Measurements from ENCODE around the gene MEIS2.

The MEIS2 gene

DNA sequence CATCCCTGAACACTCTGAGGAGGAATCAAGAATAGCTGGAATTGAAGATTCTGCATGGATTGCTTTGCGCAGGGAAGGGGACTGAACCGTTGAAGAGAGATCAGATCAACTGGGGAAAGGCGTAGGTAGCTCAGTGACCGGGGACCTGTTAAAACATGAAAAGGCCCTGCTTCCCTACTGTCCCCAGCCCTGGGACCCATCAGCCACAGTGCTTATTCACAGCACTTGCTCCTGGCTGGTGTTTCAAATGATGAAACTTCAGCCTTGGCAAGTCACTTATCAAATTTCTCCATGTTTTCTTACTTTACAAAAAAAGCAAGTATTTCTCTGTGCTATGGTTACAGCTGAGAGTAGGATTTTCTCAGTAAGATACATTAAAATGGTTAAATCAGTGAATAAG is 199.3 kb downstream of the MEIS2 start:
- DNase-seq (ENCODE audit: low read depth) = no peak

- DNase-seq (ENCODE audit: low read depth) = no peak
These were observed 200.7 kb downstream of the MEIS2 start for GRCh38 chr15:36899696-36900095.

DNA sequence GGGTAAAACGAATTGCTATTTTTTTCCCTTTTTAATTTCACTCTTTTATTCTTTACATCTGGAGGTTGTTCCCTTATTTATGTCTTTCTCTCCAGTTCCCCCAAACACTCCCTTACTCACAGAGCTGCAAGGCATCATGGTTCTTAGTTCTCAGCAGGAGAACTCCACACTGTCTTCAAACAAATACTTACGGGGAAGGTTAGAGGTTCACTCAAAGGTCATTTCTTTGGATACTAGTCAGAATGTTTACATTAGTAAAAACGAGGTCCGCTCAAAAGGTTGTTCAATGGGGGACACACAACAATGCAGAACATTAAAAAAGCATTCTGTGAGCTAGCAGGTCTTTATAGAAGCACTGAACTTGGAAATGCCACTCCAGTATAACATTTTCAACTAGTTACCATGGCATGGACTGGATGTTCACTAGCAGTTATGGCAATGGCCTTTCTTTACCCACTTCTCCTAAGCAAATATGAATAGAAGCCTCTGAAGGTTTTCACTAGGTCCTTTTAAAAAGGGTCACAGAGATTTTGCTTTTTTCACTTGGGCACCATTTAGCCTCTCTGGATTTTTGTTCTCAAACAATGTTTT is 201.7 kb downstream of the MEIS2 start:
- no peak for DNase-seq (ENCODE audit: low read depth)

GRCh38 chr15:36897834-36898233 is 202.5 kb downstream of the MEIS2 start:
- DNase-seq (ENCODE audit: low read depth) = no peak

DNA sequence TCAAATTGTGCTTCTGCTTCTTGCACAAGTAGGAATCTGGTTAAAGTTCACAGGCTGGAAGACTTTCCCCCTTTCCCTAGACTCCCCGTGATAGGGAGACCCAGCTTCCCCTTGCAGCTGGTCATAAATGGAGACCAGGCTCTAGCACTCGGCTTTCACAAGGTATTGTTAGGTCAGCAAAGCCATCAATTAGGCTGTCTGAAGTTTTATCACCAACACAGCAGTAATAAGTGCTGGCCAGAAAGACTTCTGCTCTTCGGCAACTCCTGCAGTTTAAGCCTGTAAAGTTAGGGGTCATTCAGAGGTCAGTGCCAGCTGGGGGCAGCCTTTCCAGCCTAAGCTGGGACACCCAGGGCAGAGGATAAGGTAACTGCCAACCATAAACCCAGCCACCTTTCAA is 203.4 kb downstream of the MEIS2 start:
- DNase-seq (ENCODE audit: low read depth) = no peak

DNA sequence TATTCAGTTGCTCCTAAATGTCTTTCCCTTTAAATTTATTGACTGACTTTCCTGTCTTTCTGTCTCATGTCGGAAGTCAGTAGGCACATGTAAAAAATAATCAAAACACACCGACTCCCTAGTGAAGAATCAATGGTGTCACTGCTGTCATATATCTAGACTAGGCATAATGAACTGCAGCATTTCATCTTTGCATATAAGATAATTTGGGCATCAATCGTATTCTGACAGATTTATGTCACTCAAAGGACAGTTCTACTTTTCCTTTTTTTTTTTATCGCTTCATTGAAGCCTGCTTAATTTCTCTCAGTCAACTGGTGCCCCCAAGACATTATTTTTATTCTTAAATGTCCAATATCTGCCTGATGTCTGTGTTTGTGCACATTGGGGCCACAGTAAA is 206.3 kb downstream of the MEIS2 start:
- DNase-seq (ENCODE audit: low read depth) = no peak

- DNase-seq (ENCODE audit: low read depth) = no peak
These were observed 207.1 kb downstream of the MEIS2 start for GRCh38 chr15:36893276-36893675.

DNA sequence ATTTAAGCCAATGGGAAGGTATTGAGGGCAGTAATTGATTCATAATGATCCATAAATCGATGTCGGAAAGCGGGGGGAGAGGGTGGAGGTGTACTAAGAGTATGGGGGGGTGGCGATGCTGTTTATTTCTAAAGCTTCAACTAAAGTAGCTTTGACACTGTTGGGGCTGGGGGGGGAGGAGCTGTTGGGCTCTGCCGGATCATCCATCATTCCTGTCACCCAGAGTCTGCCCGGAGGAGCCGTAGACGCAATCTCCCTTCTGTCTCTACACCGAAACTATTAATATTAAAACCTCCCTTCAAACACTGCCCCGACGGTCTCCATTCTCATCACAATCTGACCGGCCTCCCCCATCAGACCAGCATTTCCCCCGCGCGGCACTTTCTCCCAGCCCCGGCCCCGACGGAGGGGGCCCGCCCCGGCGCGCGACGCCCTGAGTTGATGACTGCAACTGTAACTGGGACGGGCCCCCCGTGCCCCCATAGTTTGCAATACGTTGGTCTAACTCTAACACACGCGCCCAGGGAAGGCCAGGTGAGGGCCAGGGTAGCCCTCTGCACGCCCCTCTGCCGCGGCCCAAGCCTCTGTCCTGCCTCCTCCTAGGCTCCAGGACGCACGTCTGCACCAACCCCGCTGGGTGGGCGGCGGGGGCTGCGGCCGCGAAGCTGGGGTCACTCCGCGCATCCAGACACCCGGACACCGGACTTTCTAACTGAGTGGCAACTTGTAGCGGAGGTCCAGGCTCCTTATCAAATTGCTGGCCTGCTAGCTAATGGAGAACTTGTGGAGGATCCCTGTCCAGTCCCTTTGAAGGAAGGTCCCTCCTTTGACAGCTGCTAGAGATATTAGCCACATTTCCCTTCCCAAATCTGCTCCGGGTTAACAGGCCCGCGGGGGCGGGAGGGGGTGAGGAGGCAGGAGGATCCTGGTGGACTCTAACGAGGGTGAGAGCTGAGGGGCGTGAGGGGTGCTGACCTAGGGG is 212.0 kb downstream of the MEIS2 start:
- peak; percentile 27 for DNase-seq (ENCODE audit: low read depth)

DNA sequence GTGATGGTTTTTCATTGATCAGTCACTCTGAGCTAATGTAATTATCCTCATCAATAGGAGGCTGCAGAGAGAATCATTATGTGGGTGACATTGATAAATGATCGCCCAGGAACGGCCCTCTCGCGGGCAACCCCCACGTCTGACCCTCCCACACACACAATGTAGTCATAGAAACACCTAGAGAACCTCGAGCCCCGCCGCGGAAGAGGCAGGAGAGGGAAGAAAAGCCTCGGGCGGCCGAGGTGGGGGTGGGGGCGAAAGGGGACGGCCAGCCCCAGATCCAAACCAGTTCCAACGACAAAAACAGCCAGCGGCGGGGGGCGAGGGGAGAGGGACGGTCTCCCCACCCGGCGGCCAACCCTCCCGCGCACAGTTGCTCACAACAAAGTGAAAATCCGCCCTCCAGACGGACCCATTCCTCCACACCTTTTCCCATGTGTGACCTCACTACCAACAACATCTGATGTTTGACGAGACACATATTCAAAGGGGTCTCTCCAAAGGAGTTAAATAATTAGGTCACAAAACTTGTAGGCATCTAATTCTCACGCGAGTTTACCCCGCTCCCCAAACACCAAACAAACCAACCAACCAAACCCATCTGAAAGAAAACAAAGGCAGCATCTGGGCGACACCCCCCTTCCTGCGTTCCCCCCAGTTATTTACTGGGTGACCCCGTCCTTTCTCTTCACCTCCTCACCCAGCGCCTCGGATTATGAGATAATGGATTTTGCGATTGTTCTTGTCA is 213.0 kb downstream of the MEIS2 start:
- peak; percentile 37 for DNase-seq (ENCODE audit: low read depth)

DNA sequence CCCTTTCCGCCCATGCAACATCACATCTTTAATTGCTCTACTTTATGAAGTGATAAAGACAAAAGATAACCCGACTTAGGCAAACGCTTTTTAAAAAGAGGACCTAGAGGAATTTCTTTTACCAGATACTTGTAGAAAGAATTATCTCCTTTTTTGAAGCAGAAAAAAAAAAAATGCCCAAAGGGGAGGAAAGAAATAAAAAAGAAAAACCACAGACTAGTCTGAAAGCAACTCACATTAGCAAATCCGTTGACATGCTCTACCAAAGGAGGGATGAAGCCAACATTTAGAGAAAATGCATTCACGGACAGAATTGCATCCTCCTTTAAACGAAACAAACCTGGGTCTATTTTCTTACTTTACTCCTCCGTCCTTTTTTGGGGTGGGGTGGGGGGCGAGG is 213.6 kb downstream of the MEIS2 start:
- DNase-seq (ENCODE audit: low read depth) = no peak

DNA sequence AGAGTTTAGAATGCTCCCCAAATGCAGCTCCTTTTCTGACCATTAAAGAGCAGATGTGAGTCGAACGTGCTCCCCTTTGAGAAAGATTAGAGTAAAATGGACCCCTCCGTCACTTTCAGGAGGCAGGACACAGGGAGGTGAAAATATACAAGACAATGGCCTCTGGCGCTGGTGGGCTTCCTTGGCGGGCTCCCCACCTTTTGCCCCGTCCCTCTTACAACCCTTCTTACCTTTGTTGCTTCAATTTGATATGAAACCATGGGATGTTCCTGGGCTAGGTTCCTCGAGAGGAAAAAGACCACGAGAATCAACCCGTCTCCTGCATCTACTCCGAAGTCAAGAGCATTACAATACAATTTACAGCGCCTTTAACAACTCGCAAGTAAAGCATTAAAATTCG is 214.2 kb downstream of the MEIS2 start:
- DNase-seq (ENCODE audit: low read depth) = no peak

DNA sequence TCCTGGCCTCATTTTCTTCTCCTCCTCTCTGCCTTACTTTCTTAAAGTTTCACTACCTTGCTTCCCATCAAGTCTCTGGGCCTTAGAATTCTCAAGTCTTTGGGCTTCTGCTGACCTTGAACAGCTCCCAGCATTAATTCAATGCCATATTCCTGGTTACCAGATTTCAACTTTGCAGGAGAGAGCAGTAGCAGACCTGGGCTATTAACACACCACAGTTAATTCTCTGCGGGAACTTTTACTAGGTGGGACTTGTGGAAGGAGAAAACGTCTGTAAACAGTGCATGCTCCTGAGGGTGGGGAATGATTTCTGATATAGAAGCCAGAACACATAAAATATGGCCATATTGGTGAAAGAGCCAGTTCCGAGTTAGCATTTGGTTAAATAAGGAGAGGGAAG is 214.6 kb downstream of the MEIS2 start:
- DNase-seq (ENCODE audit: low read depth) = no peak

DNA sequence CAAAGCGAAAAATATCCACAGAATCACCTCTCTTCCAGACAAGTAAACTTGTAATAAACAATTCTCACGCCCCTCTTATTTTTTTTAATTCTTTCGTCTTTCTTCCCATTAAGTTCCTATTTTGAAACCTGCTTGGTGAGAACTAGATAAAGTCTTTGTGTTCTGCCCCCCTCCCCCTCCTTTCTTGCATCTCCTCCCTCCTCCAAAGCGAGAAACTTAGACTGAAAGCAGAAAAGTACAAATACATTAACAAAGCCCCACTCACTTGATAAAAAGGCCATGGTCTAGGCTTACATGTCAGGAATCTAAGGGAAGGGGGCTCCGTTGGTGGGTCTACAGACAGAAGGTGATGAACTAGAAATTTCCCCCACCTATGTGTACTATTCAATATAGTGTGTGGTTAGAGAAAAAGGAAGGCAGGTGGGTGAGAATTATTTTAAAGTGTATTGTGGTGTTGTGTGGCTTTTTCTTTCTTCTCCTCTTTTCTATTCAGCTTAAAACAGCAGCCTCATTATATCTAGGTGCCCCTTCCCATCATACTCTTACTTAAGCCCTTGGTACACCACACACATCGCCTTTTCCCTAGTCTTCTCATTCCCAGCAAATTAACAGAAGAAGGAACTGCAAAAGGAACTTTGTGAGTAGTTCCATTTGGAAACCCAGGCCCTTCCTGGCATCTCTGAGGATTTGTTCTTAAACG is 215.3 kb downstream of the MEIS2 start:
- DNase-seq (ENCODE audit: low read depth) = no peak

GRCh38 chr15:36884518-36884875 is 215.9 kb downstream of the MEIS2 start:
- no peak for DNase-seq (ENCODE audit: low read depth)

- DNase-seq (ENCODE audit: low read depth) = peak; percentile 90
These were observed 216.4 kb downstream of the MEIS2 start for GRCh38 chr15:36883713-36884517.

- peak; percentile 43 for DNase-seq (ENCODE audit: low read depth)
These were observed 217.7 kb downstream of the MEIS2 start for GRCh38 chr15:36882487-36883131.

DNA sequence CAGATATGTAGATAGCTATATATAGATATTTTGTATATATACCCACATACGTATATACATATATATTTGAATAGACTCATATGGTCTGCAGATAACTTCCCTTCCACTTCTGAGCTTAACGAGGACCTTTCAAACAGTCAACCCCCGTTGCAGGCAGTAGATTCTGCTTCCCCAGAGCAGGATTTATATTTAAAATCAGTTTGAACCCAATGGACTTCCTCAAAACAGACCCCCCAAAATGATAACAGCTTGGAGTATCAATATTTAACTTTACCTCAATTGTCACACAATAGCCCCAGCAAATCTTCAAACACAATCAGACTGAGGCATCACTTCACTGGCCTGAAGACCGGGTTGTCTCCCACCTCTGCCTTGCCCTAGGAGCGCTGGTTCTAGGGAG is 218.3 kb downstream of the MEIS2 start:
- no peak for DNase-seq (ENCODE audit: low read depth)

DNA sequence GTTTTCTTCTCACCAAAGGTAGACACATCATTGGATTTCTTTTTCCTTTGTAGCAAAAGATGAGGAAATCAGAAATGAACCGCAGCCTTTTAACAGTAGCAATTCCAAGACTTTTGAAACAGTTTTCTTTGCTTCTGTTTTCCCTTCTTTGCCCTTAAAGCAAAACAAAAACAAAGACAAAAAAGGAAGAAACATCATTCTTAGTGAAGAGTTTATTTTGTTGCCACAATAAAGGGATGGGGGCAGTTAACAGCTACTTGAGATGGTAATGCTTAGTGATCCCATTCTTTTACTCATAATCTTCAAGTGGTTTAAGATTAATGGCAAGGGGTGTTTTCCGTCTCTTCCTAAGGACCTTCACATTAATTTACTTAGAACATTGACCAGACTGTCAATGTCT is 218.8 kb downstream of the MEIS2 start:
- DNase-seq (ENCODE audit: low read depth) = no peak

DNA sequence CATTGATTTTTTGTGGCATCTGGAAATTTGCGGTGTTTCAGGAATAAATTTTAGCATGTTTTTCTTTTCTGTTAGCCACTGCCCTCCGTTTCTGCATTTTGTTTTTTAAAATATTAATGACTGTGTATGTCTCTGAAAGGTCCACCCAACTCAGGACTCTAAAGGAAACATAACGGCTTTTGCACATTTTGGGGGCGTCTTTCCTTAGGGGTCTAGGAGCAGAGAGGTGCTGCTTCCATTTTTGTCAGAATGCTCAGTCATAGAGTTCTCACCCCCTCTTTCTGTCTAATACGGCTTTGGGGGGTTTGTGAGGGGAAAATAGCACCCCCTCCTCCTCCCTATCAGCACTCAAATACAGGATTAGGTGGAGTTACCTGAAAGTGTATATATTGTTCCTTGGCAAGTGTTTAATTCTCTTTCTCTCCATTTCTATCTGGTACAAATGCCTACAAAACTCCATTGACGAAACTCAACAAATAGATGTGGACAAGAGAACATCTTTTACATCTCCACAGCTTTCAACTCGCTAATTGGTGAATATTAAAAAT is 219.4 kb downstream of the MEIS2 start:
- no peak for DNase-seq (ENCODE audit: low read depth)

DNA sequence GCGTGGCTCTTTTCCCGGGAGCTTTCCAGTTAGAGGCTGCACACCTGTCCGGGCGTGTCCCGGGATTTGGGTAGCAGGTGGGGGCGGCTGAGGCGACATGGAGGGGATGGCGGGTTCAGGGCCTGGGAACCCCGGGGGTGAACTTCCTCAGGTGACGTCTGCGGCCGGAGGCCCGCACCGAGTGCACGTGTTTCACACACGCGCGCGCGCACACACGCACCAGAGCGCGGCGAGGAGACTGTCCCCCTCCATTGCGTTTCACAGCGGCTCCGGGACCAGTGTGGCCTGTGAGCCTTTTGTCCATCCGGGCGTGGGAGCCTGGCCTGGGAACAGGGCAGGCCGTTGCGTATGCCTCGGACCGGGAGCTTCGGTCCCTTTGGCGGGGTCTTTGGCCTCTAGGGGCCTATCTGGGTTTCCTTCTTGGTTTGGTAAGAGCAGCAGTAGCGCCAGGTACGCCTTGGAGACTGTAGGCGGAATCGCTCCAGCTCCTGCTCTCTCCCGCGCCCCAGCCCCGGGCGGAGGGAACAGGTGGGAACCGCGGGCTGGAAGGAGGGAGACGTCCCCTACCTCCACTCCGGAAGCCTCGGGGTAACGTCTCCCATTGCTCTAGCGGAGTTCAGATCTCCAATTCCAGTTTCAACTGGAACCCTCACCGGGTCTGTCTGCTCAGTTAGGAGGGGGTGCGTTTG is 220.0 kb downstream of the MEIS2 start:
- DNase-seq (ENCODE audit: low read depth) = no peak
